LNCaP clone FGC (cell line): ENCODE data around the gene TMEM272.

ENCODE experiments used
- DNase-seq: peaks from one replicate; pipeline ENCODE4 v3.0.0-alpha.2; 2011; ENCODE audit warnings: low read depth
- H3K4me3 ChIP-seq: 2 replicates; pipeline ENCODE4 v1.5.1; 2011; ENCODE audit warnings: mild to moderate bottlenecking, low read depth, low read length, control low read depth
- TF ChIP-seq, protein P1 (sequence below): IDR thresholded peaks from 2 replicates; pipeline ENCODE4 v1.5.1; 2012; ENCODE audit warnings: mild to moderate bottlenecking; ENCODE audit not compliant: control insufficient read depth, insufficient read depth; ENCODE audit errors: extremely low read depth

The TMEM272 gene

DNA sequence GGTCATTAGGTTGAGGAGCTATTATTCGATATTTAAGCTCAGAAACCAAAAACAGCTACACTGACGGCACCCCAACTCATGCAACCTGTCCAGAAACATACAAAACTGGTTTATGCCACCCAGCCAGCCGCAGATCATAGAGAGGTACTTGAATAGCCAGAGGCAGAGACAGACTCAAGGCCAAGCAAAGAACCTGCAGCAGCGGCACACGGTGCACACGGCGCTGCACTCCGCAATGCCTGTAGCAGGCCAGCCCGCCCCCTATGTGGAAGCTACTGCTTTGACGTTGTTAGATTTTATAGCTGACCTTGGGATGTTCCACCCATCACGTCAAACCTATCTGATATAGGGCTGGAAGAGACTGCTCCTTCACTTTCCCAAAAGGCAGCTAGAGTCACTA, 29.1 kb downstream of the TMEM272 start:
- DNase-seq, result no peak
- TF ChIP-seq, protein P1, sequence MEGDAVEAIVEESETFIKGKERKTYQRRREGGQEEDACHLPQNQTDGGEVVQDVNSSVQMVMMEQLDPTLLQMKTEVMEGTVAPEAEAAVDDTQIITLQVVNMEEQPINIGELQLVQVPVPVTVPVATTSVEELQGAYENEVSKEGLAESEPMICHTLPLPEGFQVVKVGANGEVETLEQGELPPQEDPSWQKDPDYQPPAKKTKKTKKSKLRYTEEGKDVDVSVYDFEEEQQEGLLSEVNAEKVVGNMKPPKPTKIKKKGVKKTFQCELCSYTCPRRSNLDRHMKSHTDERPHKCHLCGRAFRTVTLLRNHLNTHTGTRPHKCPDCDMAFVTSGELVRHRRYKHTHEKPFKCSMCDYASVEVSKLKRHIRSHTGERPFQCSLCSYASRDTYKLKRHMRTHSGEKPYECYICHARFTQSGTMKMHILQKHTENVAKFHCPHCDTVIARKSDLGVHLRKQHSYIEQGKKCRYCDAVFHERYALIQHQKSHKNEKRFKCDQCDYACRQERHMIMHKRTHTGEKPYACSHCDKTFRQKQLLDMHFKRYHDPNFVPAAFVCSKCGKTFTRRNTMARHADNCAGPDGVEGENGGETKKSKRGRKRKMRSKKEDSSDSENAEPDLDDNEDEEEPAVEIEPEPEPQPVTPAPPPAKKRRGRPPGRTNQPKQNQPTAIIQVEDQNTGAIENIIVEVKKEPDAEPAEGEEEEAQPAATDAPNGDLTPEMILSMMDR, result no peak
- H3K4me3 ChIP-seq, result no peak overlapping the region

DNA sequence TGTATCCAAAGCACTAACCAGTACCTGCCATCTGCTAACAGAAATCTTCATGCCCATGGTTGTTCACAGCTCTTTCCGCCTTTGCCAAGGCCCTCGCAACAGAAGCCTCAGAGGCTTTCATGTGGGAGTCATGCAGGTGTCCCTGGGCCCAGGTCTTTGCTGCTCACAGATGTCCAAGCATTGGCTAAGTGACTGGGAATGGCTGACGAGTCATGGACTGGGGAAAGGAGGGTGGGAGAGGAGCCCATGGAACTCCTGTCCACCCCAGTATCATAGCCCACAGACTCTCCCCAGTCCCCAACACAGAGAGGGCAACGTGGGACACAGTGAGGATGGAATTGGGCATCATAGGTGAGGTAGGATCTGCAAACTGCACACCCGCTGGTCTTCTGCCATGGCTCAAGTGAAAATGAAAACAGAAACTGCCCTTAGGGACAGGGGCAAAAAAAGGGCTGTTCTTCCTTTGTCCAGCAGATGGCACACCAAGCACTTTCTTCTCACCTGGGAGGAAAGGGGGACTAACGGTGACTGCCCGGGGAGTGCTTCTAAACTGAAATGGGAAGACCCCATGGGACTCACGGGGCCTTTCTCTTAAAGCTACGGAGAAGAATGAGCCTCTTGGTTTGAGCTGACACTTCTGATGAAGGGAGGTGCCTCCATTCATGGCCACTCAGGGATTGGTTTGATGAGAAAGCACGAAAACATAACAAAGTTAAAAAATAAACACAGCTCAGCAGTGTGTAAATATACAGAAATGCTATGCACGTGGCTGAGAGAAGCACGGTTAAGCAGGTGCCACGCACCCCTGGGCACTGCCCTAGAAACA, 29.9 kb downstream of the TMEM272 start:
- TF ChIP-seq, protein P1, result peak; percentile 70
- DNase-seq, result no peak
- H3K4me3 ChIP-seq, result peak overlapping the region; percentile 33

DNA sequence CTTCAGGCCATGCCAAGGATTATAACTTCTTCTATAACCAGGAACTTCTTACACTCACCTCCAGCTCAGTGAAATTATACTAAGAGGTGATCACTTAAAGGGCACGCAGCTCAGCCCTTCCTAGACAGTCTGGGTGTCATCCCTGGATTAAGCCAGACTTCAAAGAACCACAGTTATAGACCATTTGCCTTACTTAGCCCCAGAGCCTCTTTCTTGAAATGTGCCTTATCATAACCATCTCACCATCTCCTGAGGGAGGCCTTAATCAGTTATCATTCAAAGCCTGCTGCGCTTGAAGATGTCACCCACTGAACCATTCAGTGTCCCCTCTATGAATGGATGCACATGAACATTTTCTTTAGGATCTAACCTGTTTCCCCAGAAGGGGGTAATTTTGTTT, 30.9 kb downstream of the TMEM272 start:
- no peak overlapping the region for H3K4me3 ChIP-seq
- TF ChIP-seq, protein P1, result no peak
- DNase-seq, result no peak

DNA sequence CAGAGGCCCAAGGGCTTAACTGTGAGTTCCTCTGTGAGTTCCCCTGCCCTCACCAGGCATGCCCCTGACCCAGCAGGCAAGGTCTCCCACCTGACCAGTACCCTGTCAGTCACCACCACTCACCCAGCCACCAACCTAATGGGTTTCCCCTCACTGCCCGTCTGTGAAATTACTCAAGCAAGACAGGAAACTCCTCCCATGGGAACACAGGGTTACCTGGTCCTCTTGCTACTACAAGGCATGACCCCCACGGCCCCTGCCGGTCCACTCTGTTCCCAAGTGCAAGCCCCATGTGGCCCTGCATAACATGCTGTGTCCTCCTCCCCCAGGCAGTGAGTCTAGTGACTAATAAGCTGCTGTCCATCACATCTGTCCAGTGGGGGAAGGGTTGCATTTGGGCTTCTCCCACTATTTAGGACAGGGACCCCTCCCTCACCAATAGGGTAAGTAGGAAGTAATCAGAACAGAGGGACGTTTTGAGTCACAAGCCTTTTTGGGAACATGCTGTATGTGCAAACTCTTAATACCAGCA, 33.0 kb downstream of the TMEM272 start:
- TF ChIP-seq, protein P1, result no peak
- H3K4me3 ChIP-seq, result no peak overlapping the region
- DNase-seq, result no peak

DNA sequence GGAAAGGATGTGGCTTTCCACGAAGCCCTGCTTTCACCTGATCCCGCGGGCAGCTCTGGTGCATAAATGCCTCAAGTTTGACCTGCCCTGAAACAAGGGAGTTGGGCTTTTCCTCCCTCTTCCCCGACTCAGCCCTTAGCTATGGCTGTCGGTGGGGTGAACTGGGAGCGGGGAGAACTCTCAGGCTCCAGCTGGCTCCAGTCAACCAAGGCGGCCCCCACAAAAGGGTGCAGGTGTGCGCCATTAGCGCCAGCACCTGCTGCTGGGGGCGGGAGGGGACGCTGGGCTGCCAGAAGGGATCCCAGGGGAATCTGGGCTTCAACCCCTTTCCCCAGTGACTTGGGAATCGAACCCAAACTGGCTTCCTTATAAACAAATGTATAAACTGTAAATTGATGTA, 33.9 kb downstream of the TMEM272 start:
- TF ChIP-seq, protein P1, result no peak
- no peak overlapping the region for H3K4me3 ChIP-seq
- no peak for DNase-seq

DNA sequence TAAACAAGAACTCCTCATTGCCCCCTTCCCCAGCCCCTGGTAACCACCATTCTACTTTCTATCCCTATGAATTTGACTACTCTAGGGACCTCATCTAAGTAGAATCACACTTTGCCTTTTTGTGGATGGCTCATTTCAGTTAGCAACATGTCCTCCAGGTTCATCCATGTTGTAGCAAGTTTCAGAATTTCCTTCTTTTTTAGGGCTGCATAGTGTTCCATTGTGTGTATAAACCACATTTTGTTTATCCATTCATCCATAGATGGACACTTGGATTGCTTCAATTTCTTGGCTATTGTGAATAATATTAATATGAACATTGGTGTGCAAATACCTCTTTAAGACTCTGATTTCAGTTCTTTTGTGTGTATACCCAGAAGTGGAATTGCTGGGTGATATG, 36.2 kb downstream of the TMEM272 start:
- no peak for DNase-seq
- TF ChIP-seq, protein P1, result no peak
- no peak overlapping the region for H3K4me3 ChIP-seq
